ENCODE data around the gene KCNAB2. TPM values are rescaled to one million over a fixed set of nuclear protein-coding genes. Genes with fewer than 3 reads are reported as not detected.
A peak's percentile ranks its signal among the peaks of the same experiment; 100 is the strongest.

Gene KCNAB2
- polyA plus RNA-seq, 3 donors = 11.5 to 178 (median 22.7) TPM

GRCh38 chr1:6009120-6010040 lies 36.3 kb upstream of the KCNAB2 start:
- H3K4me3 Mint-ChIP-seq = no peak overlapping the region
- H3K4me1 ChIP-seq (ENCODE audit: control insufficient read depth in 1 of 2, insufficient read depth in 2 of 2, low read length in 2 of 2) = peaks cover 13 to 23% of the 10 kb centered on the region in 2 donors
- no peaks in the 10 kb centered on the region for H3K27me3 ChIP-seq (ENCODE audit: control insufficient read depth in 2 of 2, insufficient read depth in 2 of 2, low read length in 2 of 2)
- no peak overlapping the region for H2AFZ ChIP-seq (ENCODE audit: insufficient read depth, low read depth, low read length, poor library complexity, severe bottlenecking)
- peaks cover 0 to 15% of the 10 kb centered on the region in 2 donors for H3K36me3 ChIP-seq (replicated peaks in 1 of 2; ENCODE audit: control insufficient read depth in 1 of 2, insufficient read depth in 2 of 2, low read length in 2 of 2)
- H3K27ac Mint-ChIP-seq = peak overlapping the region in 4 of 7 donors; percentile 30 to 65 (median 54)
- intact Hi-C loops (cut with micrococcal nuclease) = no loop called here
- H3K79me2 ChIP-seq (ENCODE audit: insufficient read depth, low read length) = no peaks in the 10 kb centered on the region
- peaks cover 44% of the 10 kb centered on the region for H4K20me1 ChIP-seq (ENCODE audit: insufficient read depth, low read length)
- no peak for DNase-seq
- H3K27me3 Mint-ChIP-seq (ENCODE audit: low read depth in 3 of 3) = peaks cover 0 to 4% (median 2%) of the 10 kb centered on the region in 3 donors
- H3K4me1 Mint-ChIP-seq = peaks cover 16% of the 10 kb centered on the region
- H3K27ac ChIP-seq (ENCODE audit: low read depth in 1 of 2, low read length in 2 of 2) = no peak overlapping the region
- no peak overlapping the region for H3K4me3 ChIP-seq (replicated peaks in 1 of 3; ENCODE audit: low read depth in 2 of 3, low read length in 3 of 3)
- H3K9me3 ChIP-seq (replicated peaks in 1 of 2; ENCODE audit: control insufficient read depth in 1 of 2, insufficient read depth in 1 of 2, low read length in 2 of 2) = no peaks in the 10 kb centered on the region
- H3K4me2 ChIP-seq (replicated peaks; ENCODE audit: extremely low read depth, low read length, poor library complexity, severe bottlenecking) = no peak overlapping the region
- WGBS (ENCODE audit: insufficient coverage) = 87% methylated on average over 16 of the region's 23 CpGs
- H3K36me3 Mint-ChIP-seq = peaks cover 23 to 32% of the 10 kb centered on the region in 2 donors
- no peak overlapping the region for H3K9ac ChIP-seq (ENCODE audit: insufficient read depth, low read length, poor library complexity, severe bottlenecking)
- TF ChIP-seq, protein P1, sequence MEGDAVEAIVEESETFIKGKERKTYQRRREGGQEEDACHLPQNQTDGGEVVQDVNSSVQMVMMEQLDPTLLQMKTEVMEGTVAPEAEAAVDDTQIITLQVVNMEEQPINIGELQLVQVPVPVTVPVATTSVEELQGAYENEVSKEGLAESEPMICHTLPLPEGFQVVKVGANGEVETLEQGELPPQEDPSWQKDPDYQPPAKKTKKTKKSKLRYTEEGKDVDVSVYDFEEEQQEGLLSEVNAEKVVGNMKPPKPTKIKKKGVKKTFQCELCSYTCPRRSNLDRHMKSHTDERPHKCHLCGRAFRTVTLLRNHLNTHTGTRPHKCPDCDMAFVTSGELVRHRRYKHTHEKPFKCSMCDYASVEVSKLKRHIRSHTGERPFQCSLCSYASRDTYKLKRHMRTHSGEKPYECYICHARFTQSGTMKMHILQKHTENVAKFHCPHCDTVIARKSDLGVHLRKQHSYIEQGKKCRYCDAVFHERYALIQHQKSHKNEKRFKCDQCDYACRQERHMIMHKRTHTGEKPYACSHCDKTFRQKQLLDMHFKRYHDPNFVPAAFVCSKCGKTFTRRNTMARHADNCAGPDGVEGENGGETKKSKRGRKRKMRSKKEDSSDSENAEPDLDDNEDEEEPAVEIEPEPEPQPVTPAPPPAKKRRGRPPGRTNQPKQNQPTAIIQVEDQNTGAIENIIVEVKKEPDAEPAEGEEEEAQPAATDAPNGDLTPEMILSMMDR (IDR thresholded peaks at IDR 0.05) = no peak
- no peaks in the 10 kb centered on the region for H3K9me3 Mint-ChIP-seq

DNA sequence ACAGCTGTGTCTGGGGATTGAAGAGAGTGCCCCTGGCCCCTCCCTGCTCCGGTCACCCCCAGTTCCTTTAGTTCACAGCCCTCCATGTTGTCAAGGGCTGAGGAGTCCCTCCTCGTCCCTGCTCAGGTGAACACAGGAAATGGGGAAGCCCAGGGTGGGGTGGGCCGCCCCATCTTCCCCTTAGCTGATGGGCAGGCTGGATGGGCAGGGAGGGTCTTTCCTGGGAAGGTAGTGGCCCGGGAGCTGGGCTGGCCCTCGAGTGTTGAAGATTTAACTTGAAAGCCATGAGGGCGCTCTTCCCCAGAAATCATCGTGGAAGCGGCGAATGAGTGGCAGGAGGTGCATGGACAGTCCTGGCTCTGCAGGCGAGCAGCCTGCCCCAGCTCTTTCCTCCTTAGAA lies 35.1 kb upstream of the KCNAB2 start:
- Histone ChIP-seq H3K4me1 (ENCODE audit: control insufficient read depth in 1 of 2, insufficient read depth in 2 of 2, low read length in 2 of 2) (peaks cover 25 to 35% of the 10 kb centered on the region in 2 donors), H4K20me1 (ENCODE audit: insufficient read depth, low read length) (peaks cover 39% of the 10 kb centered on the region), H3K36me3 (replicated peaks in 1 of 2; ENCODE audit: control insufficient read depth in 1 of 2, insufficient read depth in 2 of 2, low read length in 2 of 2) (peaks cover 0 to 15% of the 10 kb centered on the region in 2 donors), H3K9me3 (replicated peaks in 1 of 2; ENCODE audit: control insufficient read depth in 1 of 2, insufficient read depth in 1 of 2, low read length in 2 of 2) (no peaks in the 10 kb centered on the region), H3K27me3 (ENCODE audit: control insufficient read depth in 2 of 2, insufficient read depth in 2 of 2, low read length in 2 of 2) (no peaks in the 10 kb centered on the region), H2AFZ (ENCODE audit: insufficient read depth, low read depth, low read length, poor library complexity, severe bottlenecking) (no peak overlapping the region), H3K9ac (ENCODE audit: insufficient read depth, low read length, poor library complexity, severe bottlenecking) (no peak overlapping the region), H3K4me3 (replicated peaks in 1 of 3; ENCODE audit: low read depth in 2 of 3, low read length in 3 of 3) (no peak overlapping the region), H3K4me2 (replicated peaks; ENCODE audit: extremely low read depth, low read length, poor library complexity, severe bottlenecking) (no peak overlapping the region), H3K27ac (ENCODE audit: low read depth in 1 of 2, low read length in 2 of 2) (no peak overlapping the region), H3K79me2 (ENCODE audit: insufficient read depth, low read length) (no peaks in the 10 kb centered on the region)
- Mint-ChIP-seq H3K4me1 (peaks cover 28% of the 10 kb centered on the region), H3K9me3 (peaks cover 0 to 2% (median 0%) of the 10 kb centered on the region in 7 donors), H3K4me3 (no peak overlapping the region), H3K27me3 (ENCODE audit: low read depth in 3 of 3) (peaks cover 0 to 4% (median 2%) of the 10 kb centered on the region in 3 donors), H3K27ac (no peak overlapping the region), H3K36me3 (peaks cover 21 to 30% of the 10 kb centered on the region in 2 donors)
- TF ChIP-seq, protein P1 (IDR thresholded peaks at IDR 0.05) = no peak
- intact Hi-C loops (cut with micrococcal nuclease) = no loop called here
- WGBS (ENCODE audit: insufficient coverage) = 100% methylated on average over 2 of the region's 10 CpGs
- DNase-seq = no peak
